HS-5 (cell line): Measurements from ENCODE around the gene AHRR.

Experiments
- DNase-seq: peaks from one replicate; pipeline ENCODE4 v3.0.0-alpha.2; 2012; ENCODE audit warnings: low read depth

AHRR gene

DNA sequence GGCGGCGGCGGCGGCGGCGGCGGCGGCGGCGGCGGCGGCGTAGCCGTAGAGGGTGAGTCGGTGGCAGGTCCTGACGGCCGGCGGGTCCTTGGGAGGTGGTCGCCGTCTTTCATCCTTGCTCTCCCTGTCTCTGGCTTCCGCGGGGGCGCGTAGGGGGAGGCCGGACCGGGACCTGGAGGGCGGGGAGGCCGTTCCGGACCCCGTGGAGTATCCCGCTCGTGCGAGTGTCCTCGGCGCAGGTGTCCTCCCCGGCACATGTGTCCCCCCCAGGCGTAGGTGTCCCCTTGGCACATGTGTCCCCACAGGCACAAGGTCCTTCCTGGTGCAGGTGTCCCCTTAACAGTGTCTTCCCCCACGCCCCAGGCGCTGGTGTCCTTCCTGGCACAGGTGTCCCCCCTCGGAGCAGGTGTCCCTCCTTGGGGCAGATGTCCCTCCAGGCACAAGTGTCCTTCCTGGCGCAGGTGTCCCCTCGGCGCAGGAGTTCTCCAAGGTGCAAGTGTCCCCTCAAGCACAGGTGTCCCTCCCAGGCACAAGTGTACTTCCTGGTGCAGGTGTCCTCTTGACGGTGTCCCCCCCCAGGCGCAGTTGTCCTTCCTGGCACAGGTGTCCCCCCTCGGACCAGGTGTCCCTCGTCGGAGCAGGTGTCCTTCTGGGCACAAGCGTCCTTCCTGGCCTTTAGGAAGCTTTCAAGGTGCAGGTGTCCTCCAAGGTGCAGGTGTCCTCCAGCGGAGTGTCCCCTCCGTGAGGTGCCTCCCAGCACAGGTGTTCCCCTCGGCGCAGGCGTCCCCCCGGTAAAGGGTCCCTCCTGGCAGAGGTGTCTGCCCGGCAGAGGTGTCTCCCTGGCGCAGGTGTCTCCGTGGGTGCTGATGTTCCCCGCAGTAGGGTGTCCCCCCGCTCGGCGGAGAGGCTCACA lies 122.0 kb downstream of the AHRR start:
- DNase-seq = no peak

DNA sequence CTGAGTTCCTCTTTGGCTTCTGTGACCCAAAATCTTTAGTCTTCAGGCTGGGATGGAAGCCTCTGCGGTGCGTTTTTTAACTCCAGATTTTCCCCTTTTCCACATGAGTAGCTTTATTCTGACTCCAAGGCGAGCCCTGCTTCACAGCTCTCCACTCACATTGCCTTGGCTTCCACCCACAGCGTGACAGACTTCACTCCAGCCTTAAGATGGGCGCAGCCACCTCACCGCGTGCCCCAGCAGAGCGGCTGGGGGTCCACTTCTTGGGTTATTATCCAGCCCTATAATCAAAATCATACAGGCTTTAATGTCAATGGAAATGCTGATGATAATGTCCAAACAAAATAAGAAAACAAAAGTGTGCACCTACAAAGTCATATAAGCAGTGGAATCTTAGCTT lies 122.7 kb downstream of the AHRR start:
- DNase-seq = no peak

DNA sequence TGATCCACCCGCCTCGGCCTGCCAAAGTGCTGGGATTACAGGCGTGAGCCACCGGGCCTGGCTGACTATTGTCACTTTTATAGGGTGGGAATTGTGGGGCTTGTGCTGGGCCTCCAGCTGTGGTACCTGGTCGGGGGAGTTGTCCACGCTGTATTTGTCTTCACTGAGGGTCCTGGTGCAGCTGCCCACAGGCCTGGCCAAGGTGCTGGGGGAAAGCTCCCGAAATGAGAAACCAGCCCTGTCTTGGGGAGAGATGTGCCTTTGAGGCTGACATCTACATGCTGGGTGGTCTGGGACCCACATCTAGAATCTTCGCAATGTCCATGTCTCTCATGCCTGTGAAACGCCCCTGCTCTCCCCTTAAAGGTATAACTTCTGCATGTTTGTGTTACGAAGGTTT lies 124.1 kb downstream of the AHRR start:
- no peak for DNase-seq

DNA sequence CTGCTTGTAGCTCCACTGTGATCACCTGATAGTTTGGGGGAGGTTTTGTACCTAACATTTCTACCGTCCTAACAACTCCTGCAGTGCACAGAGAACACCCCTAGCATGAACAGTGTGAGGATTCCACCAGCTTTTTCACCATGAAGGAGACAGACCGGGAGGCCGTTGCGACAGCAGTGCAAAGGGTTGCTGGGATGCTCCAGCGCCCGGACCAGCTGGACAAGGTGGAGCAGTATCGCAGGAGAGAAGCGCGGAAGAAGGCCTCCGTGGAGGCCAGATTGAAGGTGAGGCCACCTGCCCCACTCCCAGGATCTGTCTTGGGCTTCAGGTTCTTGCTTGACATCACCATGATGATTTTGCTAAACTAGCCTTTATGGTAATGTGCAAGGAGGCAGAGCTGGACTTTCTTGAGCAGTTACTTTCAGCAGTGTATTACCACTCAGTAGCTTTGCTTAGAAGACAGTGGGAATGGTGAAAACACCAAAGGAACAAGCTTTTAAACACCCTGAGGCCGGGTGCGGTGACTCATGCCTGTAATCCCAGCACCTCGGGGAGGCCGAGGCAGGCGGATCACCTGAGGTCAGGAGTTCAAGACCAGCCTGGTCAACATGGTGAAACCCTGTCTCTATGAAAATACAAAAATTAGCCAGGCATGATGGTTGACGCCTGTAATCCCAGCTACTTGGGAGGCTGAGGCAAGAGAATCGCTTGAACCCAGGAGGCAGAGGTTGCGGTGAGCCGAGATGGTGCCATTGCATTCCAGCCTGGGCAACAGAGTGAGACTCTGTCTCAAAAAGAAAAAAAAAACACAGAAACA lies 124.8 kb downstream of the AHRR start:
- no peak for DNase-seq

DNA sequence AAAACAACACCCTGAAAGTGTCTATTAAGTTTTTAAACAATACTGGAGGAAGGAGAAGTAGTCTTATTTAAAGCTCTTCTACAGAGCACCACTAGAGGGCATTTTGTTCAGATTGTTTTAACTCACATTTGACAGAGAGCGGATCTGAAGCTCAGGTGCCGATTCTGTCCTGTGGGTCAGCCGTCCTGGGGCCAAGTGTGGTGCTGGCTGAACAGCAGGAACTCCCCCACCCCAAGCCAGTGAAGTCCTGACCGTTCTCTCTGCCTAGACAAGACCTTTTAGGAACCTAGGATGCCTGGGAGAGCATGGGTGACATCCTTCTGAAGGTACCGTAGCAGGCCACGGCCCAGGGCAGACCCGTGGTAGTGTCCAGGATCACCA lies 125.4 kb downstream of the AHRR start:
- DNase-seq = no peak

DNA sequence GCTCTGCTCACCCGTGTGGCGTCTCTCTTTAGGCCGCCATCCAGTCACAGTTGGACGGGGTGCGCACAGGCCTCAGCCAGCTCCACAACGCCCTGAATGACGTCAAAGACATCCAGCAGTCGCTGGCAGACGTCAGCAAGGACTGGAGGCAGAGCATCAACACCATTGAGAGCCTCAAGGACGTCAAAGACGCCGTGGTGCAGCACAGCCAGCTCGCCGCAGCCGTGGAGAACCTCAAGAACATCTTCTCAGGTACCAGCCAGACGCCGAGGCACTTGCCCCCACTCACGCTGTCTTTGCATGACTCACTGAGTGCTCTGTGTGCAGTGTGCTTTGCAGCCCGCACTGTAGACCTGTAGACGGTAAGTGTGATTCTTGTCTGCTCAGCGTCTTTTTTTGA lies 126.0 kb downstream of the AHRR start:
- DNase-seq = no peak

DNA sequence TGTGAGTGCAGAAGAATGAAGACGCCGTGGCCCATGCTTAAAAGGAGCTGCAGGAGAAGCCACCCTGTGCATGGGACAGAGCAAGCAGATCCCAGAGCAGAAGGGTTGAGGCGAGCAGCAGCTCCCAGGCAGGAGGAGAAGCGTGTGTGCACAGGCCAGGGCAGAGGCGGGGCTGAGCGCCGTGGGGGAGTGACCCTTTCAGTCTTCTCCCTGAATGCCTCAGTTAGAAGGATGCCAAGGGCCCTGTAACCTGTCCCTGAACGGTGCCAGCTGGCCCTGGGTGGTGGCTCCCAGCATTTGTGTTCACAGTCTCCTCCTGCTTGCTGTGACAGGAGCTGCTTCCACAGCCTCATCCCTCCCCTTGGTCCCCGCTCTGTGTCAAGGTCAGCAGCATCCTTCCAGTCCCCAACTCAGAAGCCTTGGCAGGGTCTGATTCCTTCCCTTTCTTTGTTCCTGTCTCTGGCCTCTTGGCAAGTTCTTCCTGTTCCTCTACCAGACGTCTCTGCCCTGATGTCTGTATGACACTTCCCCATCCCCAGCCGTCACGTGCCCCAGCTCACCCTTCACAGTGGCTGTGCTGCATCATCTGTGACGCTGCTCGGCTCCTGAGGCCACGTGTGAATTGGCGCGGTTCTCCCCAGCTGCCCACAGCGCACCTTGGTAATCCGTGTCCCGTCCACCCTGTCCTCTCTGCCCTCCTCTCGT lies 126.7 kb downstream of the AHRR start:
- no peak for DNase-seq

DNA sequence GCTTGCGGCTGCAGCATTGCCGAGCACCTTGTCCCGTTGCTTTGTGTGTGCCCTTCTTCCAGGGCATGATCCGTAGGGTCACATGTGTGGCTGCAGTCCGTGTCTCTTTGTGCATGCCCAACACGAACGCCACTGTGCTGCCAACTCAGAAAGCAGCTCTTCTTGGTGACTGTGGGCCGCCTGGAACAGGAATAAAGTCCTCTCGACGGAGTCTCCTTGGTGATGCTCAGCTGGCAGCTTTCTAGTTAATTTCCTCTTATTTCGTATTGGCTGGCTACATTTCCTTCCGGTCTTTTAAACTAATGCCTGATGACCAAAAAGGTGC lies 127.2 kb downstream of the AHRR start:
- DNase-seq = no peak

DNA sequence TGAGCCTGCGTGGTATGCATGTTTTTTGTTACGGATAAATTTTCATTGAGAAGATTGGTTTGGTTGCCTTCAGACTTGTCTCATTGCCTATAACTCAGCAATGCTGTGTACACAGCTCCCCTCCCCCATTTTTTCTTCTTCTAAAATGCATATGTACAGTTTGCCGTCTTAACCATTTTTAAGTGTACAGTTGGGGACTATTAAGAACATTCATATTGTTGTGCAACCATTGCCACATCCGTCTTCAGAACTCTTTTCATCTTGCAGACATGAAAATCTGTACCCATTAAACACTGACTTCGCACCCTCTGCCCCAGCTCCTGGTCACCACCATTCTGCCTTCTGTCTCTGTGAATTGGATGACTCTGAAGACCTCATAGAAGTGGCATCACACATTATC lies 127.6 kb downstream of the AHRR start:
- no peak for DNase-seq

DNA sequence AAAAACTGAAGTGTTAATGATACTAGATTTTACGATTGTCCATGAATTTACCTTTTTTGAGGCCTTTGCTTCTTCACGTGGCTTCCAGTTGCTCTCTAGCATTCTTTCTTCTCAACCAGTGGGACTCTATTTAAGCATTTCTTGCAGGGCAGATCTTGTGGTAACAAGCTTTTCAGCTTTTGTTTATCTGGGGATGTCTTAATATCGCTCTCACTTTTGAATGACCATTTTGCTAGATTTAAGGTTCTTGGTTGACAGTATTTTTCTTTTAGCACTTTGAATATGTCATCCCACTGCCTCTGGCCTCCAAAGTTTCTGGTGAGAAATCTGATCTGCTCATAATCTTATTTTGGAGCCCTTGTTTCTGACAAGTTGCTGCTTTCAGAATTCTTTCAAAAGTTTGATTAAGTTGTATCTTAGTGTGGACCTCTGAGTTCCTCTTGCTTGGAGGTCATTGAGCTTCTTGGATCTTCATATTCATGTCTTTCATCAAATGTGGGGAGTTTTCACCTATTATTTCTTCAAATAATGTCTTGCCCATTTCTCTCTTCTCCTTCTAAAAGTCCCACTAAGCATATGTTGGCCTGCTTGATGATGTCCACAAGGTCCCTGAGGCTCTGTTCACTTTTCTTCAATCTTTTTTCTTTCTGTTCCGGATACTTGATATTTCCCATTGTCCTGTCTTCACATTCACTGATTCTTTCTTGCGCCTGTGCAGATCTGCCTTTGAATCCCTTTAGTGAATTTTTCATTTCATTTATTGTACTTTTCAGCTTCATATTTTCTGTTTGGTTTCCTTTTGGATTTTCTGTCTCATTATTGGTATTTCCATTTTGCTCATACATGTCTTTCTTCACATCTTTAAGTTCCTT lies 130.3 kb downstream of the AHRR start:
- no peak for DNase-seq

DNA sequence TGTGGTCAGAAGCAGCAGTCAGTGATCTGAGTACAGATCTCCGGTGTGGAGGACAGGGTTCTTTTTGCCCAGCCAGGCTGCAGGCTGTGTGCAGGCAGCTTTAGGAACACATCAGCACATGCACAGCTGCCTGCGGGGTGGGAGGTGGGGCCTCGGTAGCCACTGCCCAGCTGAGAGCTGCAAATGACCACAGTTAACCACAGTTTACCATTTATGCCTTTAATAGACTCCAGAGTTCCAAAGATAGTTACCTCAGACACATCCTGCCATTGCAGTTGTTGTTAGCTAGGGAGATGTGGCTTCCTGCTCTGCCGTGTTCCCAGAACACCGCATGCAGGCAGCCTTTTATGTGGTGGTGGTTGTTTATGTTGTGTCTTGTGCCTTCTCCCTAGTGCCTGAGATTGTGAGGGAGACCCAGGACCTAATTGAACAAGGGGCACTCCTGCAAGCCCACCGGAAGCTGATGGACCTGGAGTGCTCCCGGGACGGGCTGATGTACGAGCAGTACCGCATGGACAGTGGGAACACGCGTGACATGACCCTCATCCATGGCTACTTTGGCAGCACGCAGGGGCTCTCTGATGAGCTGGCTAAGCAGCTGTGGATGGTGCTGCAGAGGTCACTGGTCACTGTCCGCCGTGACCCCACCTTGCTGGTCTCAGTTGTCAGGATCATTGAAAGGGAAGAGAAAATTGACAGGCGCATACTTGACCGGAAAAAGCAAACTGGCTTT lies 131.6 kb downstream of the AHRR start:
- DNase-seq = no peak

DNA sequence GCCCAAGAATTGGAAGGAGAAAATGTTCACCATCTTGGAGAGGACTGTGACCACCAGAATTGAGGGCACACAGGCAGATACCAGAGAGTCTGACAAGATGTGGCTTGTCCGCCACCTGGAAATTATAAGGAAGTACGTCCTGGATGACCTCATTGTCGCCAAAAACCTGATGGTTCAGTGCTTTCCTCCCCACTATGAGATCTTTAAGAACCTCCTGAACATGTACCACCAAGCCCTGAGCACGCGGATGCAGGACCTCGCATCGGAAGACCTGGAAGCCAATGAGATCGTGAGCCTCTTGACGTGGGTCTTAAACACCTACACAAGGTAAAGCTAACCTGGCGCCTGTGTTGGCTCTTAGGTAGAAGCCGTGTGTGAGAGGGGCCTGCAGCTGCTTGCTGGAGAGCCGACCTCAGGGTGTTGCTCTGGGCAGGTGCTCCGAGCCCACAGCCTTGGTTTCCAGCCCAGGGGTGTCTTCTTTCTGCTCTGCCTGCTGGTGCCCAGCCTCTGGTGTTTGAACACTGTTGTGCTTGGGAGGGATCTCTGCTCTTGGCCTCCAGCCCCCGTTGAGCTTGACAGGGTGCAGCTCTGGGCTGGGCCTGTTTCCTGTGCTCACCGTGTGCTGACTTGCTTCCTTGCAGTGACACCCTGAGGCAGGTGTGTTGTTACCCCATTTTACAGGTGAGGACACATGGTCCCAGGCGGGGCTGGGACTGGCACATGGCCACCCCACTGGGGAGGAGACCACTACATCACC lies 132.4 kb downstream of the AHRR start:
- no peak for DNase-seq

DNA sequence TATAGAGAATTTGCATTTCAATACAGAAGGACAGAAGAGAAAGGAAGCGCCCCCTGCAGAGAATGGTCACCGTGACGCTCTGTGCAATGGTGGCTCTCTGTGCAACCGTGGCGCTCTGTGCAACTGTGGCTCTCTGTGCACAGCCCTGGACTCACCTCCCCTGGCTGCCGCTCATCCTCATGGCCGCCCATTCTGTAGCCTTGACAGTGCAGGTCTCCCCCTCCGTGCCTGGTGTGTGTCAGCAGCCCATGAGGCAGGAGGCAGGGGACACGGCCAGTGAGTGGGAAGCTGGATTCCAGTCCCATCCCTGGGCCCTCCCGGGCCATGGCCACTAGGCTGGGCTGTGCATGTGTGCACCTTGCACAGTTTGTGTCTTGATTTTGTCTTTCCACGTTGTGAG lies 133.4 kb downstream of the AHRR start:
- no peak for DNase-seq

DNA sequence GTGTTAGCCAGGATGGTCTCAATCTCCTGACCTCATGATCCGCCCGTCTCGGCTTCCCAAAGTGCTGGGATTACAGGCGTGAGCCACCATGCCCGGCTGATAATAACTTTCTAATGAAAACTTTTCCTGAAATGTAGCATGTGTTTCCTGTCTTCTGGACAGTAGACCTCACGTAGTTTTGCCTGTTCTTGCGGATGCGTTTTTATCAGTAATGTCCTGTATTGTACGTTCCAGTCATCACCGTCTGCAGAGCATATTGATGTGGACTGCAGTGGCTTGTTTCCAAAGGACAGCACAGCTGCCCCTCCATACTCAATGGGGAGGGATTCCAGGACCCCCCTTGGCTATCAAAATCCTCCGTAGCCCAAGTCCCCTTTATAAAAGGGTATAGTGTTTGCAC lies 134.3 kb downstream of the AHRR start:
- no peak for DNase-seq

DNA sequence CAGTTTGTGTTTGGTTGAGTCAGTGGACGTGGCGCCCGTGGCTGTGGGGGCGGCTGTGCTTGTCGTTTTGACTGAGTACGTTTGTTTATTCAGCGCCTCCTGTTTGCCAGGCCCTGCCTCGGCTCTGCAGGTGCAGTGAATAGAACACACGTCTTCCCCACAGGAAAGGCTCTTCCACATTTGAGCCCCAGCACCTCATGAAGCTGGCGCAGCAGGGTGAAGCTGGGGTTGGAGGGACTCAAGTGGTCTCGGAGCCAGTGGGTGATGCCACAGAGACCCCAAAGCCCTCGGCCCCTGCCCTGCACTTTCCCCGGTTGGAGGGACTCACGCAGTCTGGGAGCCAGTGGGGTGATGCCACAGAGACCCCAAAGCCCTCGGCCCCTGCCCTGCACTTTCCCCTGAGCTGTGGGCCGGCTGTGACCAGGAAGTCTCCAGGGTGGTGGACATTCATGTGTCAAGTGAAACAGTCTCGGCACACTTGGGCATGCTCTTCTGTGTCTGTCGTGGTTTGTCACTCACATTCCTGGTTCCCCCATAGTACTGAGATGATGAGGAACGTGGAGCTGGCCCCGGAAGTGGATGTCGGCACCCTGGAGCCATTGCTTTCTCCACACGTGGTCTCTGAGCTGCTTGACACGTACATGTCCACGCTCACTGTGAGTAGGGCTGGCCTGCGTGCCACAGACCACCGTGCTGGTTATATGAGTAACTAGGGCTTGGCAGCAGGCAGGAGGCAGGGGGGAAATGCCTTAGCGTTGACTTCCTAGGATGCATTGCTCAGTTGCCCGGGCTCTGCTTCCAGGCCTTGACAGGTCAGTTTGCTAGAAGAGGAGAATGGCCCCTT lies 135.1 kb downstream of the AHRR start:
- DNase-seq = no peak

DNA sequence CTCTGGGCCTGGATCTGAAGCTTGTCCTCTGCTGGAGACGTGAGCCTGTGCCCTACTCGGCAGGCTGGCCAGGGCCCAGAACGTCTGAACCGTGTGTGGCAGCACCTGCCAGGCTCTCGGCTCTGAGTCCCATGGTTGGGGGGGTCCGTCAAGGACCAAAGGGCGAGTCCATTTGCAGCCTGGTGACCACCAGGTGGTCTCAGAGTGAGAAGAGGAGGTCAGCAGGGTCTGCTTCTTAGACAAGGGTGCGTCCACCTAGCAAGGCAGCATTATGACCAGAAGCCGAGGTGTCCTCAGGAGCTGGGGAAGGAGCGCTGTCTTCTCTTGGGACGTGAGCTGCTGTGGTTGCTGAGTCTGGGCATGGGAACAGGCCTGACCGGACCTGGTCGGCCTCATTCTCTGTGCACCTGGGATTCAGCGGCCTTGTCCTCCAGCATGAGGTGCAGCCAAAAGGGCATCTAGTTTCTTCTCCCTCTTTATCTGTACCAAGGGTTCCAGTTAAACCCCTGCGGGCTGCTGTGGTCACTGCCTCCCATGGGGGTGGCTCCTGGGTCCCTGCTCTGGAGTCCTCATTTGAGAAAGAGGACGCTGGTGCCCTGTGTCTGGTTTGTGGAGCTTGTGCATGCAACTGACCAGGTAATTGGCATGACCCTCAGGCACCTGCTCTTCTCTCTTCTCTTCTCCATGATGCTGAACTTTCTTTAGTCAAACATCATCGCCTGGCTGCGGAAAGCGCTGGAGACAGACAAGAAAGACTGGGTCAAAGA lies 135.9 kb downstream of the AHRR start:
- no peak for DNase-seq

DNA sequence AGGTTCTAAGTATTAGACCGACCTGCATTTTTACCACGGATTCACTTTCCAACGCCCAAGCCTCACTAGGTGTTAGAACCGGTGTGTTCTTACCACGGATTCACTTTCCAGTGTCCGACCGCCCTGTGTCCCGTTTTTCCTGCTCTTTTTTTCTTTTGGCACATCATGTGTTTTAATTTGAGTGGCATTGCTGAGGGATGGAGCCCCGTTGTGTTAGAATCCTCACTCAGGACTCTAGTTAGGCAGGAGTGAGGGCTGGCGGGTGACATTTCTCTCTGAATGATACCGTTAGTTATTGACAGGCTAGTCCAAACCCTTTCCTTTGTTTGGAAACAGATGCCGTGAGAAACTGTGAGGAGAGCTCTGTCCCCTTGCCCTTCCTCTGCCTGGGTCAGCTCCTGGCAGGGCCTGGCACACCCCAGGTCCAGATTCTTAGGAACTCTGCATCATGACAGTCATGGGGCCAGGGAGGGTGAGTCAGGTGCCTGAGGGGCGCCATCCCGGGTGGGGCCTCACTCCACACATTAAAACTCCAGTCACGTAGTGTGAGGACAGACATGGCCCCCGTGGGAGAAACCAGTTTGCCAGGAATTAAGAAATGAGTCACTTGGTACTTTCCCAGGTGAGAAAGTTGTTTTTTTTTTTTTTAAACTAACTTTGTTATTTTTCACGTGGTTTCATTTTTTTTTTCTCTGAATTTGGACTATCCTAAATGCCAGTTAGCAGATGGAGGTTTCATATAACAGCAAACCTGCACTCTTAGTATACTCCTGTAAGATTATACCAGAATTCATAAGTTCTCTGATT lies 137.2 kb downstream of the AHRR start:
- no peak for DNase-seq
